Activated CD8-positive, alpha-beta memory T cell treated with anti-CD3 and anti-CD28 coated beads, Interleukin-2, amount 50 U/mL, for 4 hours (primary cell): ENCODE data around the gene S100P.
"Not testable (repeated sequence)": the region's sequence is repeated elsewhere in the genome, so short reads cannot be mapped to it uniquely, and the experiment has no call there.

Experiments
- DNase-seq: peaks from one replicate; pipeline ENCODE4 v3.0.0-alpha.2; 2020

S100P gene

GRCh38 chr4:6699903-6700302, 6.2 kb downstream of the S100P start:
- DNase-seq = no peak

GRCh38 chr4:6701371-6701770, 7.7 kb downstream of the S100P start:
- DNase-seq = no peak

GRCh38 chr4:6702761-6703160, 9.1 kb downstream of the S100P start:
- no peak for DNase-seq

GRCh38 chr4:6703786-6704185, 10.1 kb downstream of the S100P start:
- DNase-seq = no peak

GRCh38 chr4:6705646-6706045, 12.0 kb downstream of the S100P start:
- no peak for DNase-seq

- no peak for DNase-seq
These were observed 12.5 kb downstream of the S100P start for GRCh38 chr4:6706173-6706572.

GRCh38 chr4:6709230-6710114, 15.8 kb downstream of the S100P start, which contains the start of gene MRFAP1L1:
Gene MRFAP1L1 (minus strand): TSS chr4:6709865. CDS start chr4:6709629, 236 bp downstream.
- peak; percentile 97 for DNase-seq

- no peak for DNase-seq
These were observed 16.6 kb downstream of the S100P start for GRCh38 chr4:6710282-6710681.

GRCh38 chr4:6710996-6711395, 17.3 kb downstream of the S100P start:
- no peak for DNase-seq

GRCh38 chr4:6714954-6715353, 21.3 kb downstream of the S100P start:
- DNase-seq = no peak

- no peak for DNase-seq
These were observed 22.0 kb downstream of the S100P start for GRCh38 chr4:6715704-6716017.

- DNase-seq = peak; percentile 89
These were observed 22.6 kb downstream of the S100P start, which contains the start of gene BLOC1S4 for GRCh38 chr4:6716018-6716911. Gene BLOC1S4 (plus strand): TSS chr4:6716174. CDS start chr4:6716210, 36 bp downstream.

- no peak for DNase-seq
These were observed 23.4 kb downstream of the S100P start for GRCh38 chr4:6716958-6717655.

- no peak for DNase-seq
These were observed 25.4 kb downstream of the S100P start for GRCh38 chr4:6718932-6719610.

- no peak for DNase-seq
These were observed 26.0 kb downstream of the S100P start for GRCh38 chr4:6719611-6720179.

- DNase-seq = peak; percentile 86
These were observed 26.6 kb downstream of the S100P start for GRCh38 chr4:6720202-6720699.

GRCh38 chr4:6721121-6721520, 27.4 kb downstream of the S100P start:
- no peak for DNase-seq

- no peak for DNase-seq
These were observed 29.2 kb downstream of the S100P start for GRCh38 chr4:6722891-6723290.

- DNase-seq = no peak
These were observed 30.2 kb downstream of the S100P start for GRCh38 chr4:6723851-6724250.

GRCh38 chr4:6724421-6725111, 30.9 kb downstream of the S100P start:
- no peak for DNase-seq

GRCh38 chr4:6725427-6725961, 31.8 kb downstream of the S100P start:
- DNase-seq = not testable (repeated sequence)
